Measurements from ENCODE around the gene KRT73.

KRT73 gene

DNA sequence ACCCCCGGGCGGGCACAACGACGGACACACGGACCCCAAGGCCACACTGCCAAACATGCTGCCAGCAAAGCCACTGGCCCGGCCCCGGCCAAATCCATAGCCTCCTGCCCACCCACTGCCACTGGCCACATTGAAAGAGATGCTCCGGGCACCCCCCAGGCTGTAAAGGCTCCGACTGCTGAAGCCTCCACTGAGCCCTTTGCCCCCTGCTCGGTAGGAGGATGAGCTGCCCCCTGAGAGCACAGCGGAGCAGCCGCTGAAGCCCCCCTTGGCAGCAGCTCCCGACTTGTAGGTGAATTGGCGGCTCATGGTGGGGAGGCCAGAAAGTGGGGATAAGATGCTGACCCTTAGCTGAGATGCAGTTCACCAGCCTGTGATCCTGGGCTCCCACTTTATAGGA, at the start of gene KRT73:
Gene KRT73, minus strand, starts transcription at position 344 of the 400 bp plus-strand sequence. Its CDS starts 35 bp downstream, at position 309.
- DNase-seq (ENCODE audit: low spot score), result no peak

DNA sequence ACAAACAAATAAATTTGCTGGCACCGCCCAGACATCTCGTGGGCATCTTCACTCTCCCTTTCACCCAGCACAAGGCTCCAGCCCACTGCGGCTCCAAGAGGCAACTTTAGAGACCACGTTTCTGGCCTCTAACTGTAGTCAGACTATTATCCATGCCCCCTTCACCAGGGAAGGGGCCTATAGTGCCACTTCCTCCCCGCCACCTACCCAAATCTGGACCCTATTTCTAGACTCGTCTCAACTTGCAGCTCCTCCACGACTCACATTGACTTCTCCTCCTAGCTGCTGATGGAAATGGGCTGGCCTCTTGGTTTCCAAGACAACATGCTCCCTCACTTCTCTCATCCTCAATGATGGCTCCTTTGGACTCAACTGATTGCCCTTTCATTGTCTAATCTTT, 49.6 kb upstream of the KRT73 start:
- no peak for DNase-seq (ENCODE audit: low spot score)

DNA sequence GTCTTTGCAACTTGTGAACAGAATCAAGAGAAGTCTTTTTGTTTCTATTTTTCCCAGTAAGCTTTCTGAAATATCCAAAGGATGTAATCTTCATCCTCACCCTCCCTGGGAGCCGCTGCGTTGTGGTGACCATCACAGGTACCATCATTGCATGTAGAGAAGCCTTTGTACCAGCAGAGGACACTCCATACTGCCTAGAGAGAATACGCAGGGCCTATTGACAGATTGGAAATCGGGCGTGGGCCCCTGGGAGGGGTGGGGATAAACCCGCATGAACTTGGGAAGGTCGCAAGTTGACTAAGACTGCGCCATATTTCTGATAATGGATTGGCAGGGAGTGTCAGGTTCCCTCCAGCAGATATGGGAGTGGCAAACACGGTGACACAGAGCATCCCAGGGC, 49.1 kb upstream of the KRT73 start:
- peak; percentile 24 for DNase-seq (ENCODE audit: low spot score)

DNA sequence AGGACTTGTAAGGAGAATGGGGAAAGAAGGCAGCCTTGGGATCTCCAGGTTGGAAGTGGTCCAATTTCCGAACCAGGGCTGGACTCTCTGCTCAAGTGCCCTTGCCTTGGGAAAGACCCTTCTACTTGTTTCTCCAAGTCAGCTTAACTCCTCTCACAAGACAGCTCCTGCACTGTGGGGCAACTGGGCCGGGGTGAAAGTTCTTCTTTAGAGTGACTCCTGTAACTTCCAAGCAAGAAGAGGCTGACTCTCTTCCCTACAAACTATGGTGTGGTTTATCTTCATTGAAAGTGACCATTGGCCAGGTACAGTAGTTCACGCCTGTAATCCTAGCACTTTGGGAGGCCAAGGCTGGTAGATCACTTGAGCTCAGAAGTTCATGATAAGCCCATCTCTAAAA, 48.1 kb upstream of the KRT73 start:
- no peak for DNase-seq (ENCODE audit: low spot score)

DNA sequence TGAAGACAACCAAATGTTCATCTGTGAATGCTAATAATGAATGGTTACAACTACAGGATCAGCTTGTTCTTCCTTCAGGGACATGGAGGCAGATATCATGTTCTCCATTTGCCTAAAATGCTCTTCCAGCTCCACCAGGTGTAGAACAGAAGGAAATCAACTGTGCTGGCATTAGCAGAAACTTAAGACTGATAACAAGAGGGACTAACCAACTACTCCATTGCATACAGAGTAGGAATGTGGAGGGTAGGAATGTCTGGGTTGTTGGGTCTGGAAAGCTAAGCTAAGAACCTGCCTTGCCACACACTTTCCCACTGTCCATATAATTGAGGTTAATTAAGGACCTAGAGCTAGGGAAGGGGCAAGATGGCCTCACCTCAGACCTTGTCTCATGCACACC, 45.1 kb upstream of the KRT73 start:
- DNase-seq (ENCODE audit: low spot score), result no peak

GRCh38 chr12:52662918-52663229, 44.5 kb upstream of the KRT73 start:
- no peak for DNase-seq (ENCODE audit: low spot score)

- DNase-seq (ENCODE audit: low spot score), result no peak
These were observed 43.9 kb upstream of the KRT73 start for GRCh38 chr12:52662093-52662917.

DNA sequence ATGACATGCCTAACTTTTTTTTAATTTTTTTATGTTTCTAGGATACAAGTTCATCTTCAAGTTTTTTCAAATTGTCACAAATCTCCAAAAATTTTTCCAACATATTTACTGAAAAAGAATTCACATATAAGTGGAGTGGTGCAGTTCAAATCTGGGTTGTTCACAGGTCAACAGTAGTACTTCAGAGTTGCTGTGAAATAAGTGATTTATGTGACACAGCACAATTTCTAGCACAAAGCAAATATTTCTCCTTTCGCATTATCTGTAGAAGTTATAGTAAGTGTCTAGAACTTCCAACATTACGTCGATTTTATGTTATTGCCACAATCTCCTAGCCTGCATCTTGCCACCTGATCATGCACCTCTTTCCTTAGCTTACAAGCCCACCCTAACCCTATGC, 43.3 kb upstream of the KRT73 start:
- no peak for DNase-seq (ENCODE audit: low spot score)

DNA sequence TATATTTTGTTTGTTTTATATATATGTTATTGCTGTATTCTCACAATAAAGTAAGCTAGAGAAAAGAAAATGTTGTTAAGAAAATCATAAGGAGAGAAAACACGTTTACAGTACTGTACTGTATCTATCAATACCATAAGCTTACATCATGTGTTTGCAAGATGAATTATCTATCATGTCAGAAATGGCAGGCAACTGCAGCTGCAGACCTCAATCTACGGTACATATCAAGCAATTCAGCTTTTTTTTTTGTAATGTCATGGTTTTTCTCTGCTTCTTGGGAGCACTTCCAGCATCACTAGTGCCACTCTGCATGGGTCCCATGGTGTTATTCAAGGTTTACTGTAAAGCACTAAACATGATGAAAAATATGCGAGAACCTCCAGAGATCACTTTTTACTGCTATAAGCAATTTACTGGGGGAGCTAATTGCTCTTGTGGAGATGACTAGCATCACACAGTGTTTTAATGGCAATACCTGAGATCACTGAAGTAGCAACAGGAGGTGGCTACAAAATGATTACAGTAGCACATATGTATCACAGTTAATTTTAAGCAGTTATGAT, 42.7 kb upstream of the KRT73 start:
- DNase-seq (ENCODE audit: low spot score), result no peak

- DNase-seq (ENCODE audit: low spot score), result no peak
These were observed 41.6 kb upstream of the KRT73 start for GRCh38 chr12:52659951-52660350.

GRCh38 chr12:52659395-52659794, 41.0 kb upstream of the KRT73 start:
- no peak for DNase-seq (ENCODE audit: low spot score)

GRCh38 chr12:52658196-52658595, 39.8 kb upstream of the KRT73 start:
- no peak for DNase-seq (ENCODE audit: low spot score)

- DNase-seq (ENCODE audit: low spot score), result no peak
These were observed 39.0 kb upstream of the KRT73 start for GRCh38 chr12:52657250-52657902.

GRCh38 chr12:52656616-52657015, 38.3 kb upstream of the KRT73 start:
- DNase-seq (ENCODE audit: low spot score), result no peak

DNA sequence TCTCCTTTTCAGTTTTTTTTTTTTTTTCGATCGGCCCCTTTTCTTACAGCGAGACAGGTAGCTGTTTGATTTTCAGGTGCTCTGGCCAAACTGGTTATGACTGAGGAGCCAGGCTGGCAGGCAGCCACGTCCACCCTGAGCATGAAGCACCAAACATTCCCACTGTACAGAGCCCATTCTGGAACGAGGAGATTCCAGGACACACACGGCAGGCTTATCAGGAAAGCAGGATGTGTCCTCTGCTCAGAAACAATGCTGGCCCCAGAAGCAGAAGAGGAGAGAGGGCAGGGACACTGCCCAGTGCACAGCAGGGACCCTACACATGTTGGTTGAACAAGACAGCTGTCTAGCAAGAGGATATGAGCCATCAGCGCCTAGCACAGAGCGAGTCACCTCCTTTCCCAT, 37.4 kb upstream of the KRT73 start:
- no peak for DNase-seq (ENCODE audit: low spot score)

GRCh38 chr12:52655251-52655650, 36.9 kb upstream of the KRT73 start:
- no peak for DNase-seq (ENCODE audit: low spot score)

DNA sequence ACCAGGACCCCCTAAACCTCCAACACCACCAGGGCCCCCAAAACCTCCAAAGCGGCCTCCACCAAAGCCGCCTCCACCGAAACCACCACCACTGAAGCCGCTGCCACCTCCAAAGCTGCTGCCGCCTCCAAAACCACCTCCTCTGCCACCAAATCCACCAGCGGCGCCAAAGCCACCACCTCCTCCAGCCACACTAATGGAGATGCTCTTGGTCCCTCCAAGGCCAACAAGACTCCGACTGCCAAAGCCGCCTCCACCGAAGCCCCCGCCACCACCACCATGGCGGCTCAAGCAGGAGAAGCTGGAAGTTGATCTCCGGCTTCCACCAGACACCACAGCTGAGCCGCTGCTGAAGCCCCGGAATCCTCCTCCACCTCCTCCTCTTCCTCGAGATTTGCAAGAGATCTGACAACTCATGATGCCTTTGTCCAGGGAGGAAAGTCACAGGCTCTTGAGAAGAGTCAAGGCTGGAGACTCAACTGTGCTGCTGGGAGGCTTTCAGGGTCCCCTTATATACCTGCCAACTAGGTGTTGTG, 33.4 kb upstream of the KRT73 start, which contains the start of gene KRT2:
Gene KRT2, minus strand, starts transcription at position 486 of the 536 bp plus-strand sequence. Its CDS starts 69 bp downstream, at position 417.
- DNase-seq (ENCODE audit: low spot score), result no peak

GRCh38 chr12:52650520-52651081, 32.2 kb upstream of the KRT73 start:
- DNase-seq (ENCODE audit: low spot score), result no peak

DNA sequence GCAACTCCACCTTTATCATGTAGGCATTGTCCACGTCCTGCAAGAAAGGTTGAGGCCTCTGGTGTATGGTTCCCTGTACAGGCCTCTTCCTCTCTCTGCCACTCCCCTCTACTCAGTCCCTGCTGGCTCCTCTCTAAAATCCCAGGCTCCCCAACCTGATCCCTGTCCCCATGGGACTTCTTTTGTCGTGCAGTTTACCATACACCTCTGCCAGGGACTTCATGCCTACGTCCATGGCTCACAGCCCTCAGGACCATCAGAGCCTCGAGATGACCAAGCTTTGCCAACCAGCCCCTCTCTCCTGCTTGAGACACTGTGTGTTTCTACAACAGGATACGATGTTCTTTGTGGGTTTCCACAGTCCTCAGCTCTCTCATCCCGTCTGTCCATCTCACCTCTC, 30.7 kb upstream of the KRT73 start:
- DNase-seq (ENCODE audit: low spot score), result no peak

- no peak for DNase-seq (ENCODE audit: low spot score)
These were observed 29.7 kb upstream of the KRT73 start for GRCh38 chr12:52648012-52648550.

DNA sequence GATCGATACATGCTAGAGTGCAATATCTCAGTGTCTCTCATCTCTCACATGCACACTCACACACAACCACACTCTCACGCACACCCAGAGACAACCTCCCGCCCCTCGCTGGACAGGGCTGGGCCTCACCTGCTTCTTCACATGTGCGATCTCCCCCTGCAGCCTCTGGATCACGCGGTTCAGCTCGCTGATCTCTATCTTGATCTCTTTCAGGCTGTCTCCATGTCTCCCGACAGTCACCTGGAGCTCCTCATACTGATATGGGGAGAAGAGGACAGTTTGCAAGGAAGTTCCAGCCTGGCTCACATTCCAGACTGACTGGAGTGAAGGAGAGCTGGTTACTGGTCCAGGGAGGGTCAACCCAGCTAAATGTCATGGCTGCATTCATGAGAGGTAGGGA, 29.2 kb upstream of the KRT73 start:
- no peak for DNase-seq (ENCODE audit: low spot score)

DNA sequence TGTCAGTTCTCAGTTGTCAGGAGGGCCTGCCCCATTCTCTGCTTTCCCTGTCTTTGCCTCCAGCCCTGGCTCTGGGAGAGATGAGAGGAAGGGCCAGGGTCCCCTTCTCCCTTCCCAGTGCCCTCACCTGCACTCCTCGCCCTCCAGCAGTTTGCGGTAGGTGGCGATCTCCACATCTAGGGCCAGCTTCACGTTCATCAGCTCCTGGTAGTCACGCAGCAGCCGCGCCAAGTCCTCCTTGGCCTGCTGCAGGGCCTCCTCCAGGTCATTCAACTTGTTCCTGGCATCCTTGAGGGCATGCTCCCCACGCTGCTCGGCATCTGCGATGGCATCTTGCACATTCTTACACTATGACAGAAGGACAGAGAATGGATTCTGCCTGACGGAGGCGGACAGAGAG, 28.3 kb upstream of the KRT73 start:
- no peak for DNase-seq (ENCODE audit: low spot score)

DNA sequence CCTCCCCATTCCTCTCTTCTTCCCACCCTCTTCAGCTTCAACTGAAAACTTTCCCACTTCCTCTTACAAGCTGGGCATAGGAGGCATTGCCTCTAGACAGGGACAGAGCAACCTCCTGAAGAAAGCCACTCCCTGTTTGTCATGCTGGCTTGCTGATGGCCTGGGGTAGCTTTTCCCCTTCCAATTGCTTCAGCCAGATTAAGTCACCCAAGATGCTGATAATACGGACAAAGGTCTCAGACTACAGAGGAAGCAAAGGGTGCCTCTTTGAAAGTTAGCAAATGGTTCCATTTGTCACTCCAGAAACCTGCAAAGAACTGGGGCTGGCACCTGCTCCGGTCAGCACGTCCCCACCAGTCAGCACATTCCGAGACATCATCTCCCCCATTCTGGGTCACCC, 27.6 kb upstream of the KRT73 start:
- DNase-seq (ENCODE audit: low spot score), result no peak

Data from SW480 (cell line).